Activated T-cell treated with anti-CD3 and anti-CD28 coated beads, Interleukin-2, amount 50 U/mL, for 72 hours (primary cell): ENCODE data around the gene ALS2CL. TPM values are rescaled to one million over a fixed set of nuclear protein-coding genes. Genes with fewer than 3 reads are reported as not detected.
A peak's percentile ranks its signal among the peaks of the same experiment; 100 is the strongest.
"Not testable (repeated sequence)": the region's sequence is repeated elsewhere in the genome, so short reads cannot be mapped to it uniquely, and the experiment has no call there.

Experiments
- ATAC-seq, 2 donors: fragments of 150-1000 bp; cut with Tn5 transposase; replicated peaks in 1 of 2; 2 replicates each; pipeline ENCODE4 v1.10.0; 2021; ENCODE audit warnings: moderate library complexity in 2 of 2, mild to moderate bottlenecking in 1 of 2
- DNase-seq, 2 donors: peaks; one replicate each; pipeline ENCODE4 v3.0.0; 2021 to 2022; ENCODE audit warnings: mixed read lengths in 1 of 2
- H3K27ac Mint-ChIP-seq: one replicate; pipeline ENCODE4 v1.8.0; 2022; ENCODE audit warnings: mild to moderate bottlenecking, moderate library complexity, mixed read lengths
- H3K27me3 Mint-ChIP-seq: one replicate; pipeline ENCODE4 v1.8.0; 2022; ENCODE audit warnings: low read depth, mixed read lengths
- H3K36me3 Mint-ChIP-seq, 2 donors: one replicate each; pipeline ENCODE4 v1.8.0; 2022; ENCODE audit warnings: mixed read lengths in 2 of 2, mild to moderate bottlenecking in 1 of 2; ENCODE audit not compliant: insufficient read depth in 2 of 2
- H3K4me1 Mint-ChIP-seq: one replicate; pipeline ENCODE4 v1.8.0; 2022; ENCODE audit warnings: low read depth, mixed read lengths
- H3K4me3 Mint-ChIP-seq, 2 donors: one replicate each; pipeline ENCODE4 v1.8.0; 2022; ENCODE audit warnings: mild to moderate bottlenecking in 2 of 2, mixed read lengths in 2 of 2, moderate library complexity in 2 of 2
- H3K9me3 Mint-ChIP-seq, 2 donors: one replicate each; pipeline ENCODE4 v1.8.0; 2022; ENCODE audit warnings: mixed read lengths in 2 of 2
- total RNA-seq, 2 donors: library from RNA; stranded (reverse); gene quantifications; one replicate each; pipeline ENCODE4 v1.2.3, GENCODE V29; 2022

ALS2CL gene
- total RNA-seq = 1 to 10 TPM; 1.9 to 3.1 TPM

- ATAC-seq (peak; percentile 76 to 80), DNase-seq (peak; percentile 64 to 68)
- Mint-ChIP-seq H3K4me1 (peaks cover 50% of the 10 kb centered on the region), H3K4me3 (peak within 1 kb of the TSS; percentile 77 to 86), H3K9me3 (no peaks in the 10 kb centered on the region), H3K36me3 (no peaks in the 10 kb centered on the region), H3K27me3 (no peaks in the 10 kb centered on the region), H3K27ac (peak within 1 kb of the TSS; percentile 29)
These were observed at the start of gene ALS2CL for GRCh38 chr3:46693038-46693891. ALS2CL (minus strand) TSS chr3:46693679; CDS start chr3:46689440, 4,239 bp downstream.

GRCh38 chr3:46742992-46743585 lies 49.6 kb upstream of the ALS2CL start:
- ATAC-seq (no peak), DNase-seq (no peak)
- H3K27ac Mint-ChIP-seq = no peak overlapping the region
- H3K4me3 Mint-ChIP-seq = no peak overlapping the region
- no peaks in the 10 kb centered on the region for H3K36me3 Mint-ChIP-seq
- H3K4me1 Mint-ChIP-seq = no peaks in the 10 kb centered on the region
- no peaks in the 10 kb centered on the region for H3K27me3 Mint-ChIP-seq
- H3K9me3 Mint-ChIP-seq = no peaks in the 10 kb centered on the region

GRCh38 chr3:46739565-46739964 lies 46.1 kb upstream of the ALS2CL start:
- H3K4me3 Mint-ChIP-seq, H3K27ac Mint-ChIP-seq, H3K36me3 Mint-ChIP-seq, ATAC-seq, H3K4me1 Mint-ChIP-seq, H3K27me3 Mint-ChIP-seq, DNase-seq, H3K9me3 Mint-ChIP-seq: not testable (repeated sequence)

- no peaks in the 10 kb centered on the region for H3K9me3 Mint-ChIP-seq
- H3K27ac Mint-ChIP-seq = no peak overlapping the region
- no peaks in the 10 kb centered on the region for H3K36me3 Mint-ChIP-seq
- no peak overlapping the region for H3K4me3 Mint-ChIP-seq
- H3K4me1 Mint-ChIP-seq = no peaks in the 10 kb centered on the region
- no peak for DNase-seq
- H3K27me3 Mint-ChIP-seq = peaks cover 6% of the 10 kb centered on the region
- ATAC-seq = no peak
These were observed 43.9 kb upstream of the ALS2CL start for GRCh38 chr3:46737329-46737731.

- DNase-seq (no peak), ATAC-seq (no peak)
- no peaks in the 10 kb centered on the region for H3K4me1 Mint-ChIP-seq
- H3K27ac Mint-ChIP-seq = no peak overlapping the region
- peaks cover 6% of the 10 kb centered on the region for H3K27me3 Mint-ChIP-seq
- H3K4me3 Mint-ChIP-seq = no peak overlapping the region
- H3K9me3 Mint-ChIP-seq = no peaks in the 10 kb centered on the region
- no peaks in the 10 kb centered on the region for H3K36me3 Mint-ChIP-seq
These were observed 42.8 kb upstream of the ALS2CL start for GRCh38 chr3:46736006-46736872.

- Mint-ChIP-seq H3K9me3 (no peaks in the 10 kb centered on the region), H3K4me3 (no peak overlapping the region), H3K36me3 (no peaks in the 10 kb centered on the region), H3K27ac (no peak overlapping the region), H3K4me1 (no peaks in the 10 kb centered on the region), H3K27me3 (peaks cover 6% of the 10 kb centered on the region)
- DNase-seq (no peak), ATAC-seq (no peak)
These were observed 41.3 kb upstream of the ALS2CL start for GRCh38 chr3:46734773-46735172.

- Mint-ChIP-seq H3K27ac (no peak overlapping the region), H3K9me3 (no peaks in the 10 kb centered on the region), H3K4me3 (no peak overlapping the region), H3K4me1 (no peaks in the 10 kb centered on the region), H3K27me3 (peaks cover 6% of the 10 kb centered on the region), H3K36me3 (no peaks in the 10 kb centered on the region)
- DNase-seq (no peak), ATAC-seq (no peak)
These were observed 39.7 kb upstream of the ALS2CL start for GRCh38 chr3:46733026-46733800.

GRCh38 chr3:46731795-46732194 lies 38.3 kb upstream of the ALS2CL start:
- H3K4me3 Mint-ChIP-seq = no peak overlapping the region

GRCh38 chr3:46730819-46731218 lies 37.3 kb upstream of the ALS2CL start:
- H3K9me3 Mint-ChIP-seq = no peaks in the 10 kb centered on the region
- no peak for DNase-seq
- H3K4me1 Mint-ChIP-seq = no peaks in the 10 kb centered on the region
- no peaks in the 10 kb centered on the region for H3K27me3 Mint-ChIP-seq
- no peaks in the 10 kb centered on the region for H3K36me3 Mint-ChIP-seq
- ATAC-seq = no peak
- H3K4me3 Mint-ChIP-seq = no peak overlapping the region
- H3K27ac Mint-ChIP-seq = no peak overlapping the region

More at GRCh38 chr3:46731795-46732194, 38.3 kb upstream of the ALS2CL start:
- H3K9me3 Mint-ChIP-seq = no peaks in the 10 kb centered on the region
- H3K27ac Mint-ChIP-seq = no peak overlapping the region
- no peaks in the 10 kb centered on the region for H3K27me3 Mint-ChIP-seq
- H3K36me3 Mint-ChIP-seq = no peaks in the 10 kb centered on the region
- no peaks in the 10 kb centered on the region for H3K4me1 Mint-ChIP-seq
- peak in 1 of 2 donors; percentile 89 for ATAC-seq
- peak in 1 of 2 donors; percentile 21 for DNase-seq

GRCh38 chr3:46729038-46729437 lies 35.6 kb upstream of the ALS2CL start:
- H3K4me1 Mint-ChIP-seq = no peaks in the 10 kb centered on the region
- no peak for DNase-seq
- no peaks in the 10 kb centered on the region for H3K36me3 Mint-ChIP-seq
- no peak overlapping the region for H3K4me3 Mint-ChIP-seq
- no peaks in the 10 kb centered on the region for H3K27me3 Mint-ChIP-seq
- no peak overlapping the region for H3K27ac Mint-ChIP-seq
- no peak for ATAC-seq
- no peaks in the 10 kb centered on the region for H3K9me3 Mint-ChIP-seq

GRCh38 chr3:46725621-46726314 lies 32.3 kb upstream of the ALS2CL start:
- H3K4me1 Mint-ChIP-seq = no peaks in the 10 kb centered on the region
- H3K27me3 Mint-ChIP-seq = no peaks in the 10 kb centered on the region
- DNase-seq (no peak), ATAC-seq (no peak)
- no peak overlapping the region for H3K27ac Mint-ChIP-seq
- no peaks in the 10 kb centered on the region for H3K36me3 Mint-ChIP-seq
- H3K4me3 Mint-ChIP-seq = no peak overlapping the region
- H3K9me3 Mint-ChIP-seq = no peaks in the 10 kb centered on the region

- Mint-ChIP-seq H3K36me3 (no peaks in the 10 kb centered on the region), H3K27ac (peak overlapping the region; percentile 55), H3K4me3 (peak overlapping the region in 1 of 2 donors; percentile 22), H3K27me3 (peaks cover 8% of the 10 kb centered on the region), H3K9me3 (no peaks in the 10 kb centered on the region), H3K4me1 (no peaks in the 10 kb centered on the region)
- ATAC-seq = peak; percentile 39 to 95
- DNase-seq = no peak
These were observed 30.9 kb upstream of the ALS2CL start for GRCh38 chr3:46724424-46724823.
